Panc1 (cell line): ENCODE results near the gene CNOT6L. TPM values are rescaled to one million over a fixed set of nuclear protein-coding genes. Genes with fewer than 3 reads are reported as not detected.

Experiments used
- ATAC-seq: fragments of 200-7000 bp; cut with Tn5 transposase; 2 replicates; pipeline ENCODE4 v1.9.1; 2020; ENCODE audit warnings: mild to moderate bottlenecking, moderate library complexity
- BruUV-seq: library from RNA; stranded (reverse); fragments of 400-500 nt; replicated peaks from 2 replicates; lab custom pipeline; 2021; lab: Mats Ljungman, UMichigan
- CTCF ChIA-PET: fragments of 300-600 bp; sonication (Branson Sonifier 250); formaldehyde crosslinking; loops from one replicate; lab custom pipeline; 2022; ENCODE audit warnings: antibody characterized with exemption; lab: Charles Lee
- POLR2A ChIA-PET: fragments of 300-600 bp; sonication (Branson Sonifier 250); formaldehyde crosslinking; loops from one replicate; lab custom pipeline; 2022; ENCODE audit warnings: antibody characterized with exemption; lab: Charles Lee
- DNase-seq: peaks from one replicate; pipeline ENCODE4 v3.0.0-alpha.2; 2010; ENCODE audit warnings: low read depth, low spot score
- H3K27ac ChIP-seq: 2 replicates; pipeline ENCODE4 v1.5.1; 2011; ENCODE audit warnings: mild to moderate bottlenecking, low read length, inconsistent platforms
- H3K27me3 ChIP-seq: fragments of 200-500 bp; sonication (Bioruptor generic); 2 replicates; pipeline ENCODE4 v1.6.0; 2014; ENCODE audit warnings: low read length, inconsistent platforms; ENCODE audit not compliant: control insufficient read depth, insufficient read depth
- H3K36me3 ChIP-seq: fragments of 200-500 bp; sonication (Bioruptor generic); 2 replicates; pipeline ENCODE4 v1.5.1; 2014; ENCODE audit warnings: inconsistent platforms, mild to moderate bottlenecking, low read length, moderate library complexity; ENCODE audit not compliant: control insufficient read depth, insufficient read depth
- H3K4me1 ChIP-seq: 2 replicates; pipeline ENCODE4 v1.5.1; 2011; ENCODE audit warnings: inconsistent platforms, mild to moderate bottlenecking, low read length, moderate library complexity; ENCODE audit not compliant: control insufficient read depth, insufficient read depth
- H3K4me3 ChIP-seq, 2 experiments: 2 replicates each; pipeline ENCODE4 v1.5.1; 2011 to 2012; ENCODE audit warnings: low read depth in 2 of 2, low read length in 2 of 2, mild to moderate bottlenecking in 2 of 2, inconsistent platforms in 1 of 2, moderate library complexity in 1 of 2
- H3K9me3 ChIP-seq: fragments of 200-500 bp; sonication (Bioruptor generic); 2 replicates; pipeline ENCODE4 v1.5.1; 2014; ENCODE audit warnings: low read depth, mild to moderate bottlenecking, inconsistent platforms, low read length, moderate library complexity; ENCODE audit not compliant: control insufficient read depth, insufficient read depth
- CTCF ChIP-seq: fragments of 450-650 bp; IDR thresholded peaks from 2 replicates; pipeline ENCODE4 v1.5.1; 2017; ENCODE audit warnings: mild to moderate bottlenecking
- POLR2AphosphoS5 ChIP-seq: IDR thresholded peaks from 2 replicates; pipeline ENCODE4 v1.6.1; 2012; ENCODE audit warnings: mild to moderate bottlenecking, low read depth, low read length, moderate library complexity
- REST ChIP-seq, 2 experiments: IDR thresholded peaks; 2 replicates each; pipeline ENCODE4 v1.6.1; 2011 to 2012; ENCODE audit warnings: low read depth in 2 of 2, control low read depth in 1 of 2, low read length in 1 of 2, mild to moderate bottlenecking in 1 of 2, moderate library complexity in 1 of 2; ENCODE audit not compliant: insufficient read depth in 1 of 2
- SIN3A ChIP-seq: IDR thresholded peaks from 2 replicates; pipeline ENCODE4 v1.6.1; 2012; ENCODE audit warnings: low read depth, mild to moderate bottlenecking, low read length, moderate library complexity, borderline replicate concordance; ENCODE audit not compliant: insufficient read depth
- TCF7L2 ChIP-seq: IDR thresholded peaks from 2 replicates; pipeline ENCODE4 v1.6.1; 2011; ENCODE audit warnings: mild to moderate bottlenecking, low read depth, low read length, inconsistent platforms
- in situ Hi-C: cut with HindIII; loops from 2 replicates; pipeline ENCODE4 v1.10.0; 2016; ENCODE audit warnings: low sequenced_read_pairs, low pct_unique_long_range_greater_than_20kb
- intact Hi-C: fragments of 100-400 bp; cut with micrococcal nuclease; formaldehyde crosslinking; loops from one replicate; pipeline ENCODE4 v1.10.0; 2022; ENCODE audit not compliant: unreplicated experiment
- total RNA-seq: library from RNA; stranded (reverse); gene quantifications from one replicate; pipeline ENCODE4 v1.2.1, GENCODE V29; 2021; ENCODE audit not compliant: unreplicated experiment

The CNOT6L gene
- total RNA-seq, 1 experiment from 2014 or later, result 18.3 TPM

- no peaks in the 10 kb centered on the region for H3K27me3 ChIP-seq
- intact Hi-C loops (no loop called here), in situ Hi-C loops (no loop called here)
- no peaks in the 10 kb centered on the region for H3K9me3 ChIP-seq
- no peak overlapping the region for H3K27ac ChIP-seq
- BruUV-seq, result no TSS peak
- no peak for DNase-seq
- CTCF ChIA-PET, result no interaction called here
- TF ChIP-seq REST (IDR thresholded peaks at IDR 0.05; ENCODE audit: insufficient read depth in 1 of 2, low read depth in 2 of 2, low read length in 1 of 2) (no peak), CTCF (no peak), TCF7L2 (no peak), POLR2AphosphoS5 (no peak), SIN3A (no peak)
- H3K4me3 ChIP-seq, result no peak overlapping the region
- ATAC-seq, result no peak
- POLR2A ChIA-PET, result no interaction called here
- H3K36me3 ChIP-seq, result no peaks in the 10 kb centered on the region
- no peaks in the 10 kb centered on the region for H3K4me1 ChIP-seq
Measured at GRCh38 chr4:77712675-77713074, 106.5 kb downstream of the CNOT6L start.

DNA sequence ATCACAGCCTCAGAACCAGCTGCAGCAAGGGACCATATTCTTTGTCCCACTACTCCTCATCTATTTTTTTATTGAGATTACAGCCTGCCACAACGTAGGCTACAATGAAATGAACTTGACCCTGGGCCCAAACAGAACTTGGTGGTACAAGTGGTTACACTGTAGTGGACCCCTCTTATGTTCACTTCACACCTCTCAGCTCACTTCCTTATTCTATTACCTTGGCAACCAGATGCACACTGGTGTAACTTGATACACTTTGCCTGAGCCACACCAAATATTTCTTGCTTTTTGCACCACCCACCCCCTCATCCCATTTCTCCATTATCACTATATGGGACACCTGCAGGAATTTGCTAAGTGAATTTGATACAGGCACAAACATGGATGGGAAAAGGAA is 107.7 kb downstream of the CNOT6L start:
- Histone ChIP-seq H3K36me3 (no peaks in the 10 kb centered on the region), H3K27me3 (no peaks in the 10 kb centered on the region), H3K9me3 (no peaks in the 10 kb centered on the region), H3K4me3 (no peak overlapping the region), H3K4me1 (no peaks in the 10 kb centered on the region), H3K27ac (no peak overlapping the region)
- CTCF ChIA-PET, result no interaction called here
- ATAC-seq, result no peak
- POLR2A ChIA-PET, result no interaction called here
- BruUV-seq, result no TSS peak
- TF ChIP-seq POLR2AphosphoS5 (no peak), CTCF (no peak), SIN3A (no peak), REST (IDR thresholded peaks at IDR 0.05; ENCODE audit: insufficient read depth in 1 of 2, low read depth in 2 of 2, low read length in 1 of 2) (no peak), TCF7L2 (no peak)
- DNase-seq, result no peak
- in situ Hi-C loops, result no loop called here
- intact Hi-C loops, result no loop called here
